GM12872 (cell line): ENCODE measurements around the gene HOXA13.

Experiments
- CTCF ChIP-seq: IDR thresholded peaks from 3 replicates; pipeline ENCODE4 v1.5.1; 2011; ENCODE audit warnings: low read depth, mild to moderate bottlenecking, low read length, moderate library complexity; ENCODE audit not compliant: insufficient read depth

HOXA13 gene

GRCh38 chr7:27224983-27225934, 25.4 kb upstream of the HOXA13 start:
- TF ChIP-seq CTCF = no peak

- no peak for TF ChIP-seq CTCF
These were observed 24.2 kb upstream of the HOXA13 start for GRCh38 chr7:27223941-27224575.

GRCh38 chr7:27221201-27221797, 21.4 kb upstream of the HOXA13 start:
- TF ChIP-seq CTCF = no peak

GRCh38 chr7:27220440-27220955, 20.6 kb upstream of the HOXA13 start:
- TF ChIP-seq CTCF = no peak

GRCh38 chr7:27219821-27220220, 19.9 kb upstream of the HOXA13 start:
- no peak for TF ChIP-seq CTCF

GRCh38 chr7:27217951-27218350, 18.1 kb upstream of the HOXA13 start:
- no peak for TF ChIP-seq CTCF

GRCh38 chr7:27215356-27215755, 15.5 kb upstream of the HOXA13 start:
- no peak for TF ChIP-seq CTCF
